ENCODE results near the gene HIVEP3.

Gene HIVEP3

DNA sequence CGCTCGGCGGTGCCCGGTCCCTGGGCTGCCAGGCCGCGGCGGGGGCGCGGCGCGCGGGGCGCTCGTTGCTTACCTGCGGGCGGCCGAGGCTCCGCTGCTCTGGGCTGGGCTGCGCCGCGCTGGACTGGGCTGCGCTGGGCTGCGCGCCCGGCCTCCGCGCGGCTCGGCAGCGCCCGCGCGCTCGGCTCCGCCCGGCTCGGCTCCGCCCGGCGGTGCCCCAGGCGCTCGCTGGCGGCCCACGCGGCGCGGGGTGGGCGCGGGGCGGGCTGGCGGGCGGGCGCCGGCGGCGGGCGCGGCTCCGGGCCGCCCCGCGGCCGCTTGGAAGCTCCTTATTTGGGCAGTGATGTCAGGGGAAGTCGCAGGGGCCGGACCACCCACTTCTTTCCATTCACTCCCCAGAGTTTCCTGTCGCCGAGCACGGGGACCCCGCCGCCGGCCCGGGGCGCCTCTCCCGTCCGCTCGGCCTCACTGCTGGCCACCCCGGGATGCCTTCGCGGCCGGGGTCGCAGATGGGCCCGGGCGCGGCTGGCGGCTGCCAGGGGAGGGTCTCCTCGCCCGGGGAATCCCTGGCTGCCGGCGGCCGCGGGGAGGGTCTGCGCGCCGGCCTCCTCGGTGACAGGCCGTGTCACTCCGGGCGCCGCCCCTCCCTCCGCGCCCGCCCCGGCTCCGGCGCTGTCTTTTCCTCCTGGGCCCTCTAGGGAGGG, 256.5 kb downstream of the HIVEP3 start:
- DNase-seq: peak in 2 of 3 experiments; percentile 60 to 61

DNA sequence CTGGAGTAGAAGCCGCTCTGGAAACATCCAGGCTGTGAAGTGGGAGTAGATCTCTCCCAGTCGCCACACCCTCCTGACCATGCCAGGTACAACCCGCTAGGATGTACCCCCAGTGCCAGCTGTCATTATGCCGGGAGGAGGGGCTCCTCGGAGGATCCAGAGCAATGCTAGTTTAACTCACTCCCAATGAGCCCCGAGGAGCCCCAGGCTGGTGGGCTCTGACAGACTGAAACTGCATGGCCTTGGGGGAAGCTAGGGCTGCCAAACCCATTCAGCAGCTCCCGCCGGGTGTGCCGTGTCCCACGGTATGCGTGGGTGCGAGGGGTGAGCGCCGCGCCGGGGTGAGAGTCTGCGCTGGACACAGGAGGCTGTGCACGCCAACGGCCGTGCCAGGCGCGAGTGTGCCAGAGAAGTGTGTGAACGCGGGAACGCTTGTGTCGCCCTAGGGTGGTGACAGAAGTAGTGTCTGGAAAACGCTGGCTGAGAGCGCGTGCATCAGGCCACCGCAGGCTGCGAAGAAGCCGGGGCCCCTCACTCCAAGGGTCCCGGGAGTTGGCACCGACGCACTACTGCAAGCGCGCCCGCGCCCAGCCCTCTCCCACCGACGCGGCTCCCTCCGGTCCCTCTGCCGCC, 257.2 kb downstream of the HIVEP3 start:
- DNase-seq: peak in 2 of 3 experiments; percentile 58

DNA sequence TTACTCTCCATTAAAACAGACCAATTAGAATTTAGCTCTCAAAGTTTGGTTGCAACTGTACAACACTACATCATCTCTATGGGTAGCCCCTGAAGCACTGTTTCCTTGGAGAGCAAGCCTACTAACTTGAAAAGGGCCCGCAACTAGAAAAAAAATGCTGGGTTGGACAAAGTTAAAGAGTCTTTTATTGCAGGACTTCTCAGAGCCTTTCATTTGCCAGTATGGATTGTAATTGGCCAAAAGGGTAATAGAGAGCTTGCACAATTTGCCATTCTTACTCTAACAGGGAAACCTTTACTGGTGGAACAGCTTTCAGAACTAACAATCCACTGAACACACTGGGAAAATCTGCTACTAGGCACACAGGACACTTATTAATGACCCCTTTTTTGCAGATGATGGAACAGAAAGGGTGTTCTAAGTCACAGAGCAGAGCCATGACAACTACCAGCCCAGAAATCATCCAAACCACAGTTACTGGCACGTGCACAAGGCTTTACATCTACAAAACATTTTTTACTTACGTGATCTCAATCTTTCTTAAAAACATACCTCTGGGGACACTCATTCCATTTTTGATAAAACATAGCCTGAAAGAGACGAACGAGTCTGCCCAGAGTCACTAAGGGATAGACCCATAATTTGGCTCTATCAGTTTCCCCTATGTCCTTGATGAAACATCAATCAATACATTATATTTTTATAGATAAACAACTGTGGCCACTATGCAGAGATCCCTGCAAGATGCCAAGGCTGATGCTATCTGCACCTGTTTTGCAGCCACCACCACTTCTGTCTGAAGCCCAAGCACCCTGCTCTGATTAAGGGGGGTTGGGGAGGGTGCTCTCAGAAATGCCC, 257.9 kb downstream of the HIVEP3 start:
- no peak for DNase-seq

DNA sequence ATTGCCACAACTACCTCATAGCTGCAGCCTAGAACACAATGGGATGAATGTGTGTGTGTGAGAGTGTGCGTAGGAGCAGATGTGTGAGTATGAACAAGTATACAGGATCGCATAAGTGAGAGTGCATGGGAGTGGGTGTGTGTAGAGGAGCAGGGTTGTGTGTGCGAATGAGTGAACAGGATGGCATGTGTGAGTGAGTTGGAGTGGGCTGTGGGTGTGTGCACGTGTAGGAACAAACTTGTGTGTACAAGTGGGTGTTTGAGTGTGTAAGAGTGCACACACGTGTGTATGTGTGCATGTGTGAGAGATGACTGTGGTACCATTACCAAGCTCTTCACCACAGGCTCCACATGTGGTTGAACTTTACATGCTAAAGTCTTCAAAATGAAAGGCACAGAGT, 258.8 kb downstream of the HIVEP3 start:
- no peak for DNase-seq

DNA sequence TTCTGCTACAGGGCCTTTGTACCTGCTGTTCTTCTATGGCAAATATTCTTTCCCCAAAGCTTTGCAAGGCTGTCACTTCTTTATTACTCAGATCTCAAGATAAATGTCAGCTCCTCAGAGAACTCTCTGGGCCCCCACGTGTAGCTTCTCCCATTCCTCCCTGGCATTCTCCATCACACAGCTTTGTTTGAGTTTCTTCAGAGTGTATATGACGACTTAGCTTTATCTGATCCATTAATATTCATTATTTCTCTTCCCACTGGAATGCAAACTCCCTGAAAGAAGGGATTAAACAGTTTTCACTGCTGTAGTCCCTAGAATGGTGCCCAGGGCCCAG, 259.6 kb downstream of the HIVEP3 start:
- DNase-seq: no peak

DNA sequence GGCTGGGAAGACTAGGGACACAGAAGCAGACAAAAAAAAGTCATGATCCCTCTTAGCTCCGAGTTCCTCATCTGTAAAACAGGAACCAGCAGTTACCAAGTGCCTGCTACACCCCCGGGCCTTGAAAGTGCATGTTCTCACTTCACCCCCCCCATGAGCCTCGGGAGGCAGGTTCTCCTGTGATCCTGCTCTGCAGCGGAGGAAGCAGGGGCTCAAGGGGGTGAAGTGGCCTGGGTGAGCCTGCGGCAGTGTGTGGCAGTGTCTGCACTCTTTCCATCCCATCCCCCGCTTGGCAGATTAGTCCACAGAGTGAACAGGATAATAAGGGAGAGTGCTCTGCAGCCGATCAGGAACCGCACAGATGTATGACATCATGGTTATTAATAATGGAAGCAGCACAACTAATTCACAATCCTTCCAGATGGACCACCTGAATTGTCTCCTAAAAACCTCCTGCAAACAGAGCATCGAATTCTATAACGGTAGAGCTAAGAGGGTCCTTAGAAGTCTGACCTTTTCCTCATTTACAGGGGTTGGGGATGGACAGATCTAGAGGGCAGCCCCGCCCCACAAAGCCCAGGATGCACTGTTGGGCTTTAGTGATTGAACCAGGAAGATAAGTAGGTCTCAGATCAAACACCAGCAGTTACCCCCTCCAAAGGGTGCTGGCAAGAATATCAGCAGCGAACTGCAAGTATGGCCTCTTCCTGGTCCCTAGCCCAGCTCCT, 260.1 kb downstream of the HIVEP3 start:
- no peak for DNase-seq

DNA sequence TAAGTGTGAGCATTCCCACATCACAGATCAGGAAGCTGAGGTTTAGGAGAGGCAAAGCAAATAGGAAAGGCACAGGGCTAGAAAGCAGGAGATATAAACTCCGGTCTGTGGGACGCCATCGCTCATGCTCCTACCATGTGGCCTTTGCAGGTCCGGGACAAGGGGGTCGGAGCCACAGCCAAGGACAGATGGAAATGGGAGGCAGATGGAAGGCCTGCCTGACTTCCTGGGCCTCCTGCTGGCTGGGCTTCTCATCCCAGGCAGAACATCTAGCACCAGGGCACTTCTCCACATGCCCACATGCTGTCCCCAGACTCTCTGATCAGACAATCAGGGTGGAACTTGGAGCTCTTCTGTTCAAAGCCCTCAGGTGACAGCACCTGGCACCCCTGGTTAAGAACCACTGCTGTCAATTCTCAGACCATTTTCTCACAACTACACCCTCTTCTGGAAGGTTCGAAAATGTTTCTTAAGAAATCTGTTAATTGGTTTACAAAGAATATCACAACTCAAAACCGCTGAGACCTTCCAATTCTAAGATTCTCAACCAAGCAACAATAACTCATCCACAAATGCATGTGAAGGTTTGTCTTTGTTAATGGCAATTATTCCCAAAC, 260.9 kb downstream of the HIVEP3 start:
- DNase-seq: no peak

DNA sequence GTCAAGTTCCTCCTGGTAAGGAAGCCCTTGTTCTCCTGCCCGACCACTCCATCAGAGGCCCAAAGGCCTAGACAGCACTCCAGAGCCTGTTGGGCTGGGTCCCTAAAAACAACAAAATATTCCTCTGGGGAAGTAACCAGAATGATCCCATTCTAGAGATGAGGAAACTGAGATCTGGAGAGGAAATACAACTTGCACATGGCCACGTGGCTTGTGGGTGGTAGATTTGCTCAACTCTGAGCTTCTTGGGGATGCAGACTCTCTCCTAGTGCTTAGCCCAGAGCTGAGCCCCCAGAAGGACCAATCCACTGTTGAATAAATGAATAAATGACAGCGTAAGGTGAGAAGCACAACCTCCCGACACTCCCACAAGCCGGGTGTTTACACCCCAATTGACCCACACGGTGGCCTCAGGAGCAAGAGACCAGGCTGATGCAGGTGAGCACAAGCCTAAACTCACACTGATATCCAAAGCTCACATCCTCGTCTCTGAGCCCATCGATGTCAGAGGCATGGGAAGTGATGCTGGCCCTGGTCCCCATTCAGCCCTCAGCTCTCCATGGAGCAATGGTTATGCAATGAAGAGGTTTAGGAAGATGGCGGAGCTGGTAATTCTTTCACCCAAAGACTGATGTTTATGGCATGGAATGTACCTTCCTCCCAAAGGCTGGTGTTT, 261.8 kb downstream of the HIVEP3 start:
- no peak for DNase-seq

DNA sequence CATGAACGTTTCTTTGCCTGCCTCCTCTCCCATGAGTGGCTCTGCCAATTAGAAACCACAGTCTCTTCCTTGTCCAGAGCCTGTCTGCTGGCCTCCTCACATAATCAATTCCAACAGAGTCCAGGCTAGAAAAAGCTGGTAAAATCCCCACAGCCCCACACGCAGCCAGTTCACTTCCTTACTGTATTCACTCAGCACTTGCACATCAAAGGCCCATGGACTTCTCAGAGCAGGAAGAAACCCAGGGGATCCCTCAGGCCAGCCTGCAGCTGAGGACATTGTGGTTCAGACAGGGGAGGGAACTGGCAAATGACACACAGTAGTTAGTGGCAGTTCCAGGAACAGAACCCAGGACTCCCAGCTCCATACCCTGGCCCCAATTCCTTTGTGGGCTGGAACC, 262.7 kb downstream of the HIVEP3 start:
- DNase-seq: no peak

DNA sequence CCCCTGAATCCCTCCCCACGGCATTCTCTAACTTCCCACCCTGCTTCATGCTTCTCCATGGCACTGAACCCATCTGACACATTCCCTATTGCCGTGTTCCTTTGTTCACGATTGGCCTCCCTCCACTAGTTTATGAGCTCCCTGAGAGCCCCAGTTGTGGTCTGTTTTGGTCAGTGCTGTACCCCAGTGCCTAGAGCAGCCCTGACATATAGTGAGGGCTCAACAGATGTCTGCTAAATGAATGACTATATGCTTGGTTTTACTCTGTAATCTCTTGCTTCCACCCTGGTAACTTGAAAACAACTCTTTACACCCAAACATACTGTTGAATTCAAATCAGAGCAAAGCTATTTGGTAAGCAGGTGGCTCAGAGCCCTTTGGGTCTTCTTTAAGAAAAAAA, 263.1 kb downstream of the HIVEP3 start:
- no peak for DNase-seq

DNA sequence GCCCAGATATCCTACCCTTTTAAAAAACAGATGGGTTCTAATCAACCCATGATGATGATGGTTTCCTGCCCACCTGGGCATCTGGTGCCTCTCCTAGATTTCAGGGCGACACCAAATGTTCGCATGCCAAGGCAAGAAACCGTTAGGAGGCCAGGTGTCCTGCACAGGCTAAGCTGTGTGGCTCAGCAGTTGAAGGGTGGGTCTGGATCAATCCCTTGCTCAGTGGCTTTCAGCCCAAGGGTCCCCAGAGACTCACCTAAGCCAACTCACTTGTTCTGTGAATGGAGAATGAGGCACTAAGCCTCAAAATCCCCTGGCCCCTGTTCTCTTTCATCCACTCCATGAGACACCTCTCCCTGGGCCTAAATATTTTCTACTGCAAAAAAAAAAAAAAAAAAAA, 265.1 kb downstream of the HIVEP3 start:
- DNase-seq: no peak

DNA sequence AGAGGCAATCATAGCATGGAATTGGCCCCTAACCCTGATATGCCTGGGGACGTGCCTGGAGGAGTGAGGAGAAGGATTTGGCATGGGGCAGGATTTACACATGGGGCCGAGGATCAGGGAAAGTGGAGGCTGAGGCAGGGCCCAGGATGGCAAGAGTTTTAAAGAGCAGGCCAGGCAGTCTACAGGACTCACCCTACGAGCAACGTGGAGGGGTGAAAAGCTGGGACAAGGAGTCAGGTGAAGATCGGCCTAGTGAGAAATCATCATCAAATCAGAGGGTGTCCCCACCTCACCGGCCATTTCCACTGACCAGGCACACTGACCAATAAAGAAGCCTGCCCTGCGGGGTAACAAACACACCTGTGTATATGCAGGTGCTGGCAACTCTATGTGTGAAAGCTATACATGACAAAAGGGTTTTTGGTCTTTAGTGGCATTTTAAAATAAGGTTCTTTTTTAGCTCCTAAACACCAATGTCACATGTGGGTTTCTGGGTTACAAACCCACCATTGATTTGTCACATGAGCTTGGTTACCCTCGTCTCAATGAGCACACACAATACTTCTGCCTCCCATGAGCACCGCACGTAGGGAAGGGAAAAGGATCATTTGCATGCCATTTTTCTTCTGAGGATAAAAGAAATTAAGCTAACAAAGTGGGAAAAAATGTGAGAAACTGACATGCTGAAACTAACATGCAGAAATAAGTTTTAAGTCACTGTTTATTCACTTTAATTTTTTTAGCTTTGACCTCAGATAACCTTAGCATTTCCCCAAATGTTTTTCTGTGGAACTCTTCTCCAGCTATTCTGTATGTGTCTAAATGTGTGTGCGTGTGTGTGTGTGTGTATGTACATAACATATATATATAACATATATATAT, 266.1 kb downstream of the HIVEP3 start:
- DNase-seq: no peak

DNA sequence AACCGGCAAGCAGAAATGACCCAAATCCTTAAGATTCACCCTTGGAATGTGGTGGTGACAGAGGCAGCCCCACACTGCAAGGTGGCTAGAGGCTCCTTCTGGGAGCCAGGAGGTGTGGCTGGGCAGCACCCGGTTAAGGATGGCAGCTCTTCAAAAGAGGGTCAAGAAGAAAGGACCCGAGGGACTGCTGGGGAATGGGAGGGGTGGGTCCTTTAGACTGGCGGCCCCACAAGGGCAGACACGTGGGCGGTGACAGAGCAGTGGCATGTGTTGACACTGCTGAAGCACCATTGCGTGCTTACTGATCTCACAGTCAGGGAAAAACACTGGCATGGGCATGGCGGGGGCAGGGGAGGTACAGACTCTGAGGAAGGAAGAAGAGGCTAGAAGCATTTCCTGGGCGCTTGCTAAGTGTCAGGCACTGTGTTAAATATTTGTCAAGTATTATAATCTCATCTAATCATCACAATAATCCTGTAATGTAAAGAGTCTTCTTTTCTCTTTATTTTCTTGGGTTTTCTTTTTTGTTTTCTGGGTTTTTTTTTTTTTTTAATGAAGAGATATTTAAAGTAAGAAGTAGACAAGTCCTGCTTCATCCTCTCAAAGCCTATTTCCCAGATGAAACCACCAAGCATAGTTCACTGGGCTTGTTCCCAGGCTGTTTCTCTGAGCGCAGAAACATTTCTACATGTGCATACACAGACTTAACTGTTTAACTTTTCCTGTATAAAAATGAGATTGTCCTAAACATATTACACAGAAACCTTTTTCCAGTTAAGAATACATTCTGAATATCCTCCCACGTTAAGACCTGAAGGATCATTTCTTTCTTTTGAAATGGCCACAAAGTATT, 268.5 kb downstream of the HIVEP3 start:
- DNase-seq: no peak

DNA sequence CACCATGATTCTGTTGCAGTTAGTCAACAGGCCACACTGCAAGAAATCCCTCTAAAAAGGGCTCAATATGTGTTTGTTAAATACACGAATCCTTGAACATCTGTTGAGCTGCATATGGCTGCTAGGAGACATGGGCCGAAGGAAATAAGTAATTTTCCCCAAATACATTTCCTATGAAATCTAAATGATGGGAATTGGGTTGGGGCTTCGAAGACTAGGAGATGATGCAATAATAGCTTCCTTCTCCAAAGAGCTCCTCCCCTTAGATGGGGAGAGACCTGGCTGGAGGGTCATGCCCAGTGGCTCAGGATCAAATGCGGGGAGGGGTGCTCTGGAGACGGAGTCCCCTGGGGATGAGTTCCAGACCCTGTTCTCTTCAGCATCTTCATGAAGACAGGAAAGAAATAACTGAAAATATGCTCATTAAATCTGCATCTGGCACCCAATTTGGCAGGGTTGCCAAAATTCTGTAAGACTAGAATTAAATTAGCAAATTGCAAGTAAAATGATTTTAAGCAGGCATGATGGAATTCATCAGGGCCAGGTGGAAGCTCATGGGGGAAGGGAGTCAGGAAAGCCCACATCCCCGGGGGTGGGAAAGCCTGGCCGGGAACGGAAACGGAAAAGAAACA, 269.2 kb downstream of the HIVEP3 start:
- DNase-seq: no peak

DNA sequence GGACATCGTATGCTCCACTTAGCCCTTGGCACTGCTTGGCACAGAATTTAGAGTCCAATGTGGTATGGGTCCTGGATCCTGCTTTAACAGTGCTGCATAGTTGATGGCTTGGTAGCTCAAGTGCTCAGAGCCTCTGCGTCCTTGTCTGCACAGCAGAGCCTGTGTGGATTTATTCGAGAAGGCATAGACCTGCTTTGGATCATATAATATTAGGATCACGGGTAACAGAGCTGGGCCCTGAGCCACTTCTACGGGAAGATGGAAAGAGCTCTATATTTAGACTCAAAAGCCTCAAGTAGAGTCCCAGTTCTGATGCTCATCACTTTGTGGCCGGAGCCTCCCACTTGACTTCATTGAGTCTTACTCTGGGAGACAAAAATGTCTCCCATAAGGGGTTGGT, 269.9 kb downstream of the HIVEP3 start:
- peak in 1 of 3 experiments; percentile 31 for DNase-seq

DNA sequence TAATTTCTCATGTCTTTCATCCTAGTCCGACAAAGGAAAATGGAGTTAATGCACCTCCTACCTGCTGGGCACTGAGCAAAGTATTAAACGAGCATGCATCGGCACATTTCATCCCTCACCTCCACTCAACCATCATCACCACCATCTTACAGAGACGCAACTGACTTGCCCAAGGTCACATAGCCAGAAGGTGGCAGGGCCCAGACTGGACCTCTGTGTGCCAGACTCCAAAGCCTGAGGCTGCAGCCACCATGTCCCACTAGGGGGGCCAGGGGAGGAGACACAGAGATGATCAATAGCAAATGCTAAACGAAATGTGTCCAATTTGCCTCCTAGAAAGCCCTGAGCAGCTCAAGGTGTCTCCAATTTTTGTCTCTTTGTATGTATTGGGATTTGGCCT, 270.5 kb downstream of the HIVEP3 start:
- DNase-seq: no peak

DNA sequence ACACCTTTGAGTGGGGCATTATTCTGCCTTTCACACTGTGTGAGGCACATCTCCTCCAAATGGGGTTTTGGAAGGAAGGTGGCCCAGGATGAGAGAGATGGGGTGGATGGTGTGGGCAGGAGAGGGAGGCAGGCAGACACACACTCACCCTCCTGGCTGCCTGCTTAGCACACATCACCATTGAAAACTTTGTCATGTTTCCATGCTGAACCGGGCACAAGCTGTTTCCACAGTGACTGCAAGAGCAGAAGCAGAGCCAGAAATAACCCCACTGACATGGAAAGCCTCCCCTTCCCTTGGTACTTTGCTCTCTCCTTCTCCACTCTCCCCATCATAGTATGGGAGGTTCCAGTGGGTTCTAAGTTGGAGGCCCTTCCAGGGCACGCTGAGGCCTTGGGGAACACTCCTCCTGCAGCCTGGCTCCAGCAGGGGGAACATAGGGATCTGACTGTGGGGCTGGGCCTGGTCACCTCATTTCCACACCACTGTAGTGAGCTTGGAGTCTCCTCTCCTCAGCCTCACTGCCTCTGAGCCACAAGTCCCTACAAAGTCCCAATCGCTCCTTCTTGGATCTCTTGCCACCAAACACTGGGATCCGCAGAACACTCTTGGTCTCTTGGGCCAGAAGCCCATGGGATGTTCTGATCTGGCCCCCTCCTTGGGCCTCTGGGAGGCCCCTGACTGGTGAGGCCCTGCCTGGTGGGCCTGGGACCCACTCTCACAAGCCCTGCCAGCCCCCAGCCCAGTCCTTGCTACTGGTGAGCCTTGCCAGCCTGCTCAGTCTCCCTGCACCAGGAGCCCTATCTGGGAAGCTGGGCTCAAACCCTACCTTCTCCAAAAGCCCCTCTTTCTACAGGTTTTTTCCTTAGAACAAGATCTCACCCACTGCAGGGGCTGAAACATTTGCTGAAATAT, 271.2 kb downstream of the HIVEP3 start:
- DNase-seq: no peak

DNA sequence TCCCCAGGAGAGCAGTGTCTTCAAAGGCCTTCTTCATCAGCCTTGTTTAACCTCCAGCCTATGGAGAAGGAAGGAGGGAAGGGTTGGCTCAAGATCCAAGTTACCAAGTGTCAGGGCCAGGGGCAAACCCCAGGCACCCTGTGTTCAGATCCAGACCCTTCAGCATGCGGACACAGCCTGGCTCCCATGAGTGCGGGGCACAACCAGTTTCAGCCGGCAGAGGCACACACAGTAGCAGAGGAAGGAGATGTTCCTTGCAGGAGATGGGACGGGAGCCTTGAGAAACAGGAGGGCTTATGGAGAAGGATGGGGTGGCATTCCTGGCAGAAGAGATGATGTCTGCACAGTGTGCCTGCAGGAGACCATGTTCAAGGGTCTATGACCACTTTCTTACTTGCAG, 272.5 kb downstream of the HIVEP3 start:
- DNase-seq: no peak

DNA sequence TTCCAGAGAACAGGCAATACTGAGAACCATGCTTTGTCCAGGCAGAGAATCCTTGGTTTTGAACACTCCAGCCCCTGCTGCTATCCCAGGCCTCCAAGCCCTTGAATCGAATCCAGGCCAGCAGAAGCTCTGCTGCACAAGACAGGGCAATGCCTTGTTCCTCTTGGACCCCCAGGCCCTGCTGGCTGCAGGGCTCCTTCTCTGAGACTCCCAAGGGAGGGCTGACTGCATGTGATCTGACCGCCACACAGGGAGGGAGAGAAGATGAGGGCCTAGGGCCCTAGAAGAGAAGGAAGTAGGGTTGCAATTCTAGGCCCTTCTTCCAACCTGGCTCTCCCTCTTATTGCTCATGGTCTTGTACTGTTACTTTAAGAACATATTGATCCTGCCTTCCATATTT, 273.7 kb downstream of the HIVEP3 start:
- DNase-seq: no peak

All from NCI-H1417 (cell line).